HepG2 (cell line): Measurements from ENCODE around the gene PHF23. TPM values are rescaled to one million over a fixed set of nuclear protein-coding genes. Genes with fewer than 3 reads are reported as not detected.
A peak's percentile ranks its signal among the peaks of the same experiment; 100 is the strongest.

Experiments
- ELF3 ChIP-seq: IDR thresholded peaks from 2 replicates; pipeline ENCODE4 v1.6.1; 2016; ENCODE audit warnings: missing genetic modification reagents, missing compliant biosample characterization
- GATAD1 ChIP-seq: IDR thresholded peaks from 2 replicates; pipeline ENCODE4 v1.6.1; 2016; ENCODE audit warnings: missing genetic modification reagents, missing compliant biosample characterization
- HES4 ChIP-seq: sonication (generic); formaldehyde crosslinking; IDR thresholded peaks from 2 replicates; pipeline ENCODE4 v1.9.0; 2021; ENCODE audit warnings: mild to moderate bottlenecking, missing genetic modification reagents, borderline replicate concordance
- KDM6A ChIP-seq: IDR thresholded peaks from 2 replicates; pipeline ENCODE4 v1.6.1; 2016; ENCODE audit warnings: low read depth
- MEIS2 ChIP-seq: sonication (generic); formaldehyde crosslinking; IDR thresholded peaks from 2 replicates; pipeline ENCODE4 v1.9.0; 2021; ENCODE audit warnings: mild to moderate bottlenecking, missing genetic modification reagents
- NFIC ChIP-seq: IDR thresholded peaks from 2 replicates; pipeline ENCODE4 v1.6.1; 2012; ENCODE audit warnings: mild to moderate bottlenecking, low read length, inconsistent platforms
- PRPF4 ChIP-seq: fragments of 200-400 bp; formaldehyde crosslinking; IDR thresholded peaks from 2 replicates; pipeline ENCODE4 v1.6.1; 2016; ENCODE audit warnings: low read length, low read depth; ENCODE audit not compliant: poor library complexity, severe bottlenecking
- RFX5 ChIP-seq: IDR thresholded peaks from 2 replicates; pipeline ENCODE4 v1.6.1; 2011; ENCODE audit warnings: low read depth, low read length, improper control_type of control experiment
- ZBTB20 ChIP-seq: sonication (generic); formaldehyde crosslinking; IDR thresholded peaks from 2 replicates; pipeline ENCODE4 v1.8.1; 2023; ENCODE audit warnings: missing genetic modification reagents, low read depth, mild to moderate bottlenecking, borderline replicate concordance
- ZBTB43 ChIP-seq: sonication (generic); formaldehyde crosslinking; conservative IDR thresholded peaks from 2 replicates; pipeline ENCODE4 v1.4.0; 2020; ENCODE audit warnings: missing genetic modification reagents
- ZNF121 ChIP-seq: sonication (generic); formaldehyde crosslinking; IDR thresholded peaks from 2 replicates; pipeline ENCODE4 v1.5.0; 2020; ENCODE audit warnings: mild to moderate bottlenecking, missing genetic modification reagents
- ZNF232 ChIP-seq: sonication (generic); formaldehyde crosslinking; IDR thresholded peaks from 2 replicates; pipeline ENCODE4 v1.4.0; 2020; ENCODE audit warnings: missing genetic modification reagents, borderline replicate concordance
- ZNF607 ChIP-seq: sonication (generic); formaldehyde crosslinking; IDR thresholded peaks from 2 replicates; pipeline ENCODE4 v1.5.1; 2020; ENCODE audit warnings: missing genetic modification reagents, mild to moderate bottlenecking, borderline replicate concordance
- ZNF75D ChIP-seq: sonication (generic); formaldehyde crosslinking; IDR thresholded peaks from 2 replicates; pipeline ENCODE4 v1.8.1; 2023; ENCODE audit warnings: missing genetic modification reagents, mild to moderate bottlenecking, borderline replicate concordance
- ZUFSP ChIP-seq: sonication (generic); formaldehyde crosslinking; IDR thresholded peaks from 2 replicates; pipeline ENCODE4 v1.9.0; 2021; ENCODE audit warnings: missing genetic modification reagents, mild to moderate bottlenecking, borderline replicate concordance
- polyA plus RNA-seq, 8 experiments: library from polyadenylated mRNA; depleted of rRNA in 3 of 8; stranded (reverse) in 7 of 8; unstranded in 1 of 8; fragments of >200 nt; fragmentation: Illumina TruSeq in 4 of 8; extraction: Trizol in 4 of 8; gene quantifications; 2 replicates each; pipeline versions ENCODE4 v1.2.1 to v1.2.3, GENCODE V29; 2011 to 2016; ENCODE audit warnings: low read depth in 4 of 8, missing spikeins in 1 of 8, mixed read lengths in 1 of 8; ENCODE audit not compliant: insufficient read depth in 1 of 8
- total RNA-seq, 5 experiments: library from RNA; depleted of rRNA; stranded (reverse); fragments of >200 nt; fragmentation: Illumina TruSeq; extraction: Trizol; gene quantifications; 2 replicates each; pipeline ENCODE4 v1.2.3, GENCODE V29; 2016; ENCODE audit warnings: low read depth in 1 of 5
- TF ChIP-seq, protein P1 (sequence below): sonication (generic); formaldehyde crosslinking; IDR thresholded peaks from 2 replicates; pipeline ENCODE4 v1.4.0; 2020; ENCODE audit warnings: mild to moderate bottlenecking, missing genetic modification reagents
- TF ChIP-seq, protein P2 (sequence below): sonication (generic); formaldehyde crosslinking; IDR thresholded peaks from 2 replicates; pipeline ENCODE4 v1.4.0; 2020; ENCODE audit warnings: missing genetic modification reagents, borderline replicate concordance
- TF ChIP-seq, protein P3 (sequence below): IDR thresholded peaks from 2 replicates; pipeline ENCODE4 v1.6.1; 2016

PHF23 gene
- total and polyA plus RNA-seq, 2 of the 13 experiments (the other 11 are each of a cell fraction or from before 2014, with no cell fraction given): 27.6 to 33.2 TPM

- TF ChIP-seq, protein P1, sequence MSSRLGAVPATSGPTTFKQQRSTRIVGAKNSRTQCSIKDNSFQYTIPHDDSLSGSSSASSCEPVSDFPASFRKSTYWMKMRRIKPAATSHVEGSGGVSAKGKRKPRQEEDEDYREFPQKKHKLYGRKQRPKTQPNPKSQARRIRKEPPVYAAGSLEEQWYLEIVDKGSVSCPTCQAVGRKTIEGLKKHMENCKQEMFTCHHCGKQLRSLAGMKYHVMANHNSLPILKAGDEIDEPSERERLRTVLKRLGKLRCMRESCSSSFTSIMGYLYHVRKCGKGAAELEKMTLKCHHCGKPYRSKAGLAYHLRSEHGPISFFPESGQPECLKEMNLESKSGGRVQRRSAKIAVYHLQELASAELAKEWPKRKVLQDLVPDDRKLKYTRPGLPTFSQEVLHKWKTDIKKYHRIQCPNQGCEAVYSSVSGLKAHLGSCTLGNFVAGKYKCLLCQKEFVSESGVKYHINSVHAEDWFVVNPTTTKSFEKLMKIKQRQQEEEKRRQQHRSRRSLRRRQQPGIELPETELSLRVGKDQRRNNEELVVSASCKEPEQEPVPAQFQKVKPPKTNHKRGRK (CRISPR knock-in tag): no peak
- TF ChIP-seq RFX5 (no peak), ZNF232 (CRISPR knock-in tag) (no peak; the same call in 1 of the 2 replicates), ZUFSP (no peak), HES4 (CRISPR knock-in tag) (no peak), PRPF4 (no peak), ZNF607 (CRISPR knock-in tag) (peak; percentile 61; the same call in 1 of the 2 replicates), GATAD1 (peak; percentile 79; the same call in 1 of the 2 replicates), ZNF75D (CRISPR knock-in tag) (no peak), ZBTB20 (CRISPR knock-in tag) (no peak; the same call in 1 of the 2 replicates), KDM6A (CRISPR knock-in tag) (0 out of 2 replicates have a peak, but pooled peaks have one; percentile 36), MEIS2 (CRISPR knock-in tag) (no peak), NFIC (0 out of 2 replicates have a peak, but pooled peaks have one; percentile 24), ZNF121 (CRISPR knock-in tag) (no peak), ZBTB43 (CRISPR knock-in tag) (no peak), ELF3 (CRISPR knock-in tag) (peak; percentile 9; the same call in 1 of the 2 replicates)
- TF ChIP-seq, protein P2, sequence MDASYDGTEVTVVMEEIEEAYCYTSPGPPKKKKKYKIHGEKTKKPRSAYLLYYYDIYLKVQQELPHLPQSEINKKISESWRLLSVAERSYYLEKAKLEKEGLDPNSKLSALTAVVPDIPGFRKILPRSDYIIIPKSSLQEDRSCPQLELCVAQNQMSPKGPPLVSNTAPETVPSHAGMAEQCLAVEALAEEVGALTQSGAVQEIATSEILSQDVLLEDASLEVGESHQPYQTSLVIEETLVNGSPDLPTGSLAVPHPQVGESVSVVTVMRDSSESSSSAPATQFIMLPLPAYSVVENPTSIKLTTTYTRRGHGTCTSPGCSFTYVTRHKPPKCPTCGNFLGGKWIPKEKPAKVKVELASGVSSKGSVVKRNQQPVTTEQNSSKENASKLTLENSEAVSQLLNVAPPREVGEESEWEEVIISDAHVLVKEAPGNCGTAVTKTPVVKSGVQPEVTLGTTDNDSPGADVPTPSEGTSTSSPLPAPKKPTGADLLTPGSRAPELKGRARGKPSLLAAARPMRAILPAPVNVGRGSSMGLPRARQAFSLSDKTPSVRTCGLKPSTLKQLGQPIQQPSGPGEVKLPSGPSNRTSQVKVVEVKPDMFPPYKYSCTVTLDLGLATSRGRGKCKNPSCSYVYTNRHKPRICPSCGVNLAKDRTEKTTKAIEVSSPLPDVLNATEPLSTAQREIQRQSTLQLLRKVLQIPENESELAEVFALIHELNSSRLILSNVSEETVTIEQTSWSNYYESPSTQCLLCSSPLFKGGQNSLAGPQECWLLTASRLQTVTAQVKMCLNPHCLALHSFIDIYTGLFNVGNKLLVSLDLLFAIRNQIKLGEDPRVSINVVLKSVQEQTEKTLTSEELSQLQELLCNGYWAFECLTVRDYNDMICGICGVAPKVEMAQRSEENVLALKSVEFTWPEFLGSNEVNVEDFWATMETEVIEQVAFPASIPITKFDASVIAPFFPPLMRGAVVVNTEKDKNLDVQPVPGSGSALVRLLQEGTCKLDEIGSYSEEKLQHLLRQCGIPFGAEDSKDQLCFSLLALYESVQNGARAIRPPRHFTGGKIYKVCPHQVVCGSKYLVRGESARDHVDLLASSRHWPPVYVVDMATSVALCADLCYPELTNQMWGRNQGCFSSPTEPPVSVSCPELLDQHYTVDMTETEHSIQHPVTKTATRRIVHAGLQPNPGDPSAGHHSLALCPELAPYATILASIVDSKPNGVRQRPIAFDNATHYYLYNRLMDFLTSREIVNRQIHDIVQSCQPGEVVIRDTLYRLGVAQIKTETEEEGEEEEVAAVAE: no peak; the same call in 1 of the 2 replicates
- TF ChIP-seq, protein P3, sequence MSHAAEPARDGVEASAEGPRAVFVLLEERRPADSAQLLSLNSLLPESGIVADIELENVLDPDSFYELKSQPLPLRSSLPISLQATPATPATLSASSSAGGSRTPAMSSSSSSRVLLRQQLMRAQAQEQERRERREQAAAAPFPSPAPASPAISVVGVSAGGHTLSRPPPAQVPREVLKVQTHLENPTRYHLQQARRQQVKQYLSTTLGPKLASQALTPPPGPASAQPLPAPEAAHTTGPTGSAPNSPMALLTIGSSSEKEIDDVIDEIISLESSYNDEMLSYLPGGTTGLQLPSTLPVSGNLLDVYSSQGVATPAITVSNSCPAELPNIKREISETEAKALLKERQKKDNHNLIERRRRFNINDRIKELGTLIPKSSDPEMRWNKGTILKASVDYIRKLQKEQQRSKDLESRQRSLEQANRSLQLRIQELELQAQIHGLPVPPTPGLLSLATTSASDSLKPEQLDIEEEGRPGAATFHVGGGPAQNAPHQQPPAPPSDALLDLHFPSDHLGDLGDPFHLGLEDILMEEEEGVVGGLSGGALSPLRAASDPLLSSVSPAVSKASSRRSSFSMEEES (CRISPR knock-in tag): peak; percentile 66; the same call in 1 of the 2 replicates
Observed at GRCh38 chr17:7219812-7220592, 19.3 kb downstream of the PHF23 start, which contains the start of the genes ACADVL and DLG4 (continued).
